ENCODE measurements around the gene POU2AF1.

Gene POU2AF1

GRCh38 chr11:111384494-111384893 lies 5.4 kb upstream of the POU2AF1 start:
- TF ChIP-seq NFIC (IDR thresholded peaks at IDR 0.05) (no peak), TEAD4 (IDR thresholded peaks at IDR 0.05) (no peak), ZBTB7A (IDR thresholded peaks at IDR 0.05; ENCODE audit: low read depth) (no peak), EGR1 (IDR thresholded peaks at IDR 0.05) (no peak), FOXM1 (IDR thresholded peaks at IDR 0.05; ENCODE audit: borderline replicate concordance, low read depth) (no peak), EP300 (IDR thresholded peaks at IDR 0.05; ENCODE audit: borderline replicate concordance) (no peak), CEBPB (IDR thresholded peaks at IDR 0.05) (no peak), REST (IDR thresholded peaks at IDR 0.05; ENCODE audit: low read depth) (no peak), USF1 (IDR thresholded peaks at IDR 0.05) (no peak)

GRCh38 chr11:111382451-111382850 lies 3.4 kb upstream of the POU2AF1 start:
- TF ChIP-seq CEBPB (IDR thresholded peaks at IDR 0.05) (no peak), TEAD4 (IDR thresholded peaks at IDR 0.05) (no peak), CREB1 (IDR thresholded peaks at IDR 0.05; ENCODE audit: low read depth) (no peak), TAF1 (IDR thresholded peaks at IDR 0.05; ENCODE audit: low read depth) (no peak), USF1 (IDR thresholded peaks at IDR 0.05) (no peak), EP300 (IDR thresholded peaks at IDR 0.05; ENCODE audit: borderline replicate concordance) (no peak), YY1 (IDR thresholded peaks at IDR 0.05; ENCODE audit: low read depth) (no peak), TCF12 (IDR thresholded peaks at IDR 0.05; ENCODE audit: low read depth) (no peak), EGR1 (IDR thresholded peaks at IDR 0.05) (no peak), FOXM1 (IDR thresholded peaks at IDR 0.05; ENCODE audit: borderline replicate concordance, low read depth) (no peak), ZBTB7A (IDR thresholded peaks at IDR 0.05; ENCODE audit: low read depth) (no peak), MAX (IDR thresholded peaks at IDR 0.05) (no peak), REST (IDR thresholded peaks at IDR 0.05; ENCODE audit: low read depth) (no peak), RAD21 (IDR thresholded peaks at IDR 0.05; ENCODE audit: low read depth) (no peak)

- TF ChIP-seq TEAD4 (IDR thresholded peaks at IDR 0.05) (no peak), REST (IDR thresholded peaks at IDR 0.05; ENCODE audit: low read depth) (no peak), CREB1 (IDR thresholded peaks at IDR 0.05; ENCODE audit: low read depth) (no peak), RAD21 (IDR thresholded peaks at IDR 0.05; ENCODE audit: low read depth) (no peak), ZBTB7A (IDR thresholded peaks at IDR 0.05; ENCODE audit: low read depth) (no peak)
Measured at GRCh38 chr11:111379602-111380136, 594 bp upstream of the POU2AF1 start.

GRCh38 chr11:111378185-111378860 lies 752 bp downstream of the POU2AF1 start:
- no peak for TF ChIP-seq USF1 (IDR thresholded peaks at IDR 0.05)
- no peak for TF ChIP-seq FOXM1 (IDR thresholded peaks at IDR 0.05; ENCODE audit: borderline replicate concordance, low read depth)
- no peak for TF ChIP-seq TEAD4 (IDR thresholded peaks at IDR 0.05)
- no peak for TF ChIP-seq CREB1 (IDR thresholded peaks at IDR 0.05; ENCODE audit: low read depth)
- TF ChIP-seq REST (IDR thresholded peaks at IDR 0.05; ENCODE audit: low read depth), result no peak
- no peak for TF ChIP-seq EGR1 (IDR thresholded peaks at IDR 0.05)
- TF ChIP-seq CEBPB (IDR thresholded peaks at IDR 0.05), result no peak
- no peak for TF ChIP-seq TAF1 (IDR thresholded peaks at IDR 0.05; ENCODE audit: low read depth)
